Common myeloid progenitor, CD34-positive (primary cell): ENCODE data around the gene HEATR1.

Experiments
- CTCF ChIA-PET: fragments of 350-600 bp; sonication (Branson Sonifier 250); formaldehyde crosslinking; loops from one replicate; lab custom pipeline; 2021; ENCODE audit warnings: antibody characterized with exemption; lab: Charles Lee
- POLR2A ChIA-PET: fragments of 350-600 bp; sonication (Branson Sonifier 250); formaldehyde crosslinking; loops from one replicate; lab custom pipeline; 2021; ENCODE audit warnings: antibody characterized with exemption; lab: Charles Lee
- DNase-seq, 3 donors: peaks; one replicate each; pipeline versions ENCODE4 v3.0.0 to v3.0.0-alpha.2; 2013
- H3K27ac ChIP-seq, 2 experiments: 1 replicate in 1 of 2; 2 replicates in 1 of 2; pipeline ENCODE4 v1.7.0; 2013; ENCODE audit warnings: inconsistent platforms in 2 of 2, low read length in 2 of 2, mild to moderate bottlenecking in 2 of 2, low read depth in 1 of 2, moderate library complexity in 1 of 2; ENCODE audit not compliant: severe bottlenecking in 2 of 2, insufficient read depth in 1 of 2, poor library complexity in 1 of 2
- H3K27me3 ChIP-seq, 5 experiments: replicated peaks in 2 of 5; 1 replicate in 3 of 5; 2 replicates in 2 of 5; pipeline versions ENCODE4 v1.6.1 to v1.7.0; 2013; ENCODE audit warnings: low read length in 4 of 5, mild to moderate bottlenecking in 2 of 5, moderate library complexity in 2 of 5, inconsistent platforms in 1 of 5; ENCODE audit not compliant: insufficient read depth in 5 of 5, control insufficient read depth in 4 of 5
- H3K36me3 ChIP-seq, 4 experiments: 1 replicate in 2 of 4; 2 replicates in 2 of 4; pipeline versions ENCODE4 v1.6.1 to v1.7.0; 2013; ENCODE audit warnings: low read length in 3 of 4, control low read depth in 1 of 4, mild to moderate bottlenecking in 1 of 4; ENCODE audit not compliant: control insufficient read depth in 4 of 4, insufficient read depth in 4 of 4
- H3K4me1 ChIP-seq, 4 experiments: 1 replicate in 3 of 4; 2 replicates in 1 of 4; pipeline versions ENCODE4 v1.6.1 to v1.7.1; 2013; ENCODE audit warnings: low read length in 3 of 4, mild to moderate bottlenecking in 3 of 4, control low read depth in 1 of 4, inconsistent platforms in 1 of 4, moderate library complexity in 1 of 4; ENCODE audit not compliant: control insufficient read depth in 4 of 4, insufficient read depth in 4 of 4; ENCODE audit errors: control extremely low read depth in 1 of 4
- H3K4me3 ChIP-seq, 7 experiments: 1 replicate in 4 of 7; 2 replicates in 3 of 7; pipeline versions ENCODE4 v1.5.1 to v1.7.0; 2013; ENCODE audit warnings: mild to moderate bottlenecking in 7 of 7, low read length in 6 of 7, moderate library complexity in 6 of 7, inconsistent platforms in 2 of 7, low read depth in 2 of 7, control low read depth in 1 of 7; ENCODE audit not compliant: insufficient read depth in 4 of 7, control insufficient read depth in 1 of 7; ENCODE audit errors: extremely low read depth in 1 of 7
- H3K9me3 ChIP-seq, 5 experiments: 1 replicate in 4 of 5; 2 replicates in 1 of 5; pipeline versions ENCODE4 v1.6.1 to v1.7.1; 2013; ENCODE audit warnings: low read length in 4 of 5, mild to moderate bottlenecking in 2 of 5, inconsistent platforms in 1 of 5, low read depth in 1 of 5, moderate library complexity in 1 of 5; ENCODE audit not compliant: control insufficient read depth in 4 of 5, insufficient read depth in 2 of 5; ENCODE audit errors: control extremely low read depth in 1 of 5
- WGBS: methylation state at CpG from one replicate; pipeline ENCODE4 v1.1.5; 2013; ENCODE audit not compliant: insufficient coverage; 5-methylcytosine and 5-hydroxymethylcytosine counted together

Gene HEATR1

DNA sequence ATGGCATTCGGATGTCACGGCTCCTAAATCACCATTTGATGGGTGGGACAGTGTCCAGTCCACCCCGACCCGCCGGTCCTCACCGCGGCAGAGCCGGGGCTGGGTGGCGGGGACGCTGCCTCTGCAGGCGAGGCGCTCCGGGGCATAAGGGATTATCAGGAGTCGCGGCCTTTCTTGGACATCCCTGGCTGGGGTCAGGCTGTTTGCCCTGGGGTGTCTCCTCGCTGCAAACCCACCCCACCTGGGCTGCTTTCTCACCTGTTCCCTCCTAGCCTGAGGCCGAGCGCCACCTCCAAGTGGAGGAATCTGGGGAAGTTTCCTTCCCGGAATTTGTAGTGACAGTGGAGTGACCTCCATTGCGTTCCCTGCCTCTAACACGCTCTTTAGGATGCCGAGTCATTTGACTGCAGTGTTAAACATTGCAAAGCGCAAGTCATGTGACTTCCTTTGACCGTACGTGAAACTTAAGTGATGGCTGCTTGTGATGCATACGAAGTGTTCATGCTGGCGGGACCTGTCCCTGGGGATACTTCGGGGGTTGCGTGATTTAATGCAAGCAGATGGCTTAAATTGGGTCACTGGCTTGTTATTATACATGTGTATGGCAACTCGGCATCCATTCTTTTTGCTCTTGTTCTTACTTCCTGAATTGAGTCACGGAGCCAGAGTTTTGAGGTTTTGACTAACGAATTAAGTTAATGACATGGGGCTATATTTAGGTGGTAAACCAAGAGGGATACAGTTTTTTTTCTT lies 80.0 kb downstream of the HEATR1 start:
- ChIA-PET CTCF (interaction anchor here (0.6 to 1.1 kb wide), 3 partner anchors 10 to 80 kb away, joined by 3 to 4 read pairs (median 3); partner anchors contain the start of gene HEATR1), POLR2A (no interaction called here)
- peak; percentile 78 to 92 (median 88) for DNase-seq
- Histone ChIP-seq H3K9me3 (no peaks in the 10 kb centered on the region), H3K27me3 (no peaks in the 10 kb centered on the region), H3K27ac (peak overlapping the region; percentile 61 to 83), H3K36me3 (peaks cover 0 to 19% (median 14%) of the 10 kb centered on the region in 4 experiments), H3K4me1 (peaks cover 7 to 21% (median 12%) of the 10 kb centered on the region in 4 experiments), H3K4me3 (peak overlapping the region; percentile 90 to 99 (median 94))
- 0% methylated on average over 32 of the region's 32 CpGs for WGBS

DNA sequence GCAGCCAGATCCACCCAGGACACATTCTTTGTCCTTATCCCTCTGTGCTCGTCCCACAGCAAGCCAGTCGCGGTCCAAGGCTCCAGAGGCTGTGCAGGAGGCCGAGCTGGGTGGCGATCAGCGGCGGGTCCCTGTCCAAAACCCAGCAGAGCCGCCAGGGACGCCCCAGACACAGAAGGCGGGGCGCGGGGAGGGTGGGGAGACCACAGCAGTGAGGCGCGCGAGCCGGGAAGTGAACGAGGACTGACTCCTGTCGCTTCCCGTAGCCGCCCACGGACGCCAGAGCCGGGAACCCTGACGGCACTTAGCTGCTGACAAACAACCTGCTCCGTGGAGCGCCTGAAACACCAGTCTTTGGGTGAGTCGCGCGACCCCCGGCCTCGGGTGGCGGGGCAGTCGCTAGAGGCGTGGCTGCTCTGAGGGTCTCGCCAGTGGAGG lies 80.6 kb downstream of the HEATR1 start, which contains the start of gene LGALS8:
LGALS8 (plus strand) TSS at position 279 of the 438 bp plus-strand sequence. CDS start 2,089 bp downstream, outside the sequence.
- DNase-seq = peak; percentile 90 to 95 (median 94)
- Histone ChIP-seq H3K27me3 (no peaks in the 10 kb centered on the region), H3K9me3 (no peaks in the 10 kb centered on the region), H3K36me3 (peaks cover 0 to 19% (median 14%) of the 10 kb centered on the region in 4 experiments), H3K4me1 (peaks cover 8 to 22% (median 14%) of the 10 kb centered on the region in 4 experiments), H3K4me3 (peak within 1 kb of the TSS; percentile 90 to 99 (median 94)), H3K27ac (peak within 1 kb of the TSS; percentile 61 to 83)
- CTCF ChIA-PET = interaction anchor here (0.6 kb wide), 1 partner anchor 37 kb away, joined by 4 read pairs; no protein-coding TSS in a partner anchor
- WGBS = under 1% methylated on average over 35 of the region's 35 CpGs
- POLR2A ChIA-PET = no interaction called here

DNA sequence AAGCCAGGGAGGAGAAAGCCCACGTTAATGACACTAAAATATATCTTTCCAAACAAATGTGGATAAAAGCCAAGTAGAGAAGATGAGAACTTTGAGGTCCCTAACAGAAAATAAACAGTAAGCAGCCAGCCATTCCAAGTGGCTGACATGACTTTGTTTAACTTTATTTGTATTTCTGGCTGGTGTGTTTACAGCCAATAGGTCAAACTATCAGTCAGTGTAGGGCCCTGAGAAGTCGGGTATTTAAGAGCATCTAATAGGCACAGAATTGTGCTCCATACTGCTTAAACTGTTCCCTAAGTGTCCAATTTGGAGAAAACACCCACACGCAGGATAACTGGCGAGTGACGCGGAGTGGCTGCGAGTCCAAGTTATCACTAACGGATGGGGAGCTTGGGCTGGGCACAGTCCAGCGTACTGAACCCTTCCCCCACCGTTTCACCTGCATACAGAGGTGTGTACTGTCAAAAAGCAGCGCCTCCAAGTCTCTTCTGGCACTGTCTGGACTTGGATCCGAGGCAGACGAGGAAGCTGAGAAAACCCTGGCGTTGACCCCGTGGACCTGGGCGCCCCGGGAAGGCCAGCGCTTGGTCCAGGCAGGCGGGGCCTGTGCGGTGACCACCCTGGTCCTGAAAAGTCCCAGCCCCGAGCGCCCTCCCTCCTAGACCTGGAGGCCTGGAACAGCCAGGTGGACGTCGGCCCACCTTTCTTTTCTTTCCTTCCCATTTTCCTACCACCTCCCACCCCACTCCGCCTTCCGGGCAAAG lies 81.2 kb downstream of the HEATR1 start:
- Histone ChIP-seq H3K4me3 (peak overlapping the region; percentile 90 to 99 (median 94)), H3K4me1 (peaks cover 12 to 28% (median 18%) of the 10 kb centered on the region in 4 experiments), H3K27ac (peak overlapping the region in 1 of 2 experiments; percentile 83), H3K9me3 (no peaks in the 10 kb centered on the region), H3K36me3 (peaks cover 0 to 19% (median 13%) of the 10 kb centered on the region in 4 experiments), H3K27me3 (no peaks in the 10 kb centered on the region)
- ChIA-PET CTCF (no interaction called here), POLR2A (no interaction called here)
- peak in 1 of 3 donors; percentile 13 for DNase-seq
- 27% methylated on average over 25 of the region's 26 CpGs for WGBS

DNA sequence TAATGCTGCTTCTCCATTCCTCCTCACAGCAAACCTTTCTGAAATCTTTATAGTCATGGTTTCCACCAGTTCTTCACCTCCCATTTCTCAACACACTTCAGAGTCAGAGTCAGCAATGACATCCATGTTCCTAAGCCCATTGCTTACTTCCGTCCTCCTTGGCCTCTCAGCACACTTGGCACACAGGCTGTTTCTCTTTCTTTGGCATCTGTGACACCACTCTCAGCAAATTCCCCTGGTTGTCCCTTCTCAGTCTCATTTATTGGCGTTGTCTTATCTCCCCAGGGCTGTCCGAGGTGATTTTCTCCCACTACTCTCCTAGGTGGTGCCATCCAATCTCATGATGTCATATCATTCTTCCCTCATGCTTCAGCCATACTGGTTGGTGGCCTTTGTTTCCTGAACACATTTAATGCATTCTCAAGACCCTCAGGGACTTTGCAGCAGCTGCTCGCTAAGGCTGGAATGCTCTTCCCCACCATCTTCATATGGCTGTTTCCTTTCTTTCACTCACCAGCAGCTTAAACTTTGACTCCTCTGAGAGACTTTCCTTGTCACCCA lies 83.8 kb downstream of the HEATR1 start:
- Histone ChIP-seq H3K4me1 (peaks cover 12 to 30% (median 19%) of the 10 kb centered on the region in 4 experiments), H3K27ac (no peak overlapping the region), H3K27me3 (no peaks in the 10 kb centered on the region), H3K36me3 (no peaks in the 10 kb centered on the region), H3K9me3 (no peaks in the 10 kb centered on the region), H3K4me3 (no peak overlapping the region)
- POLR2A ChIA-PET = no interaction called here
- no peak for DNase-seq
- CTCF ChIA-PET = interaction anchor here (0.6 kb wide), 1 partner anchor 314 kb away, joined by 3 read pairs; no protein-coding TSS in a partner anchor
- 94% methylated on average over 4 of the region's 4 CpGs for WGBS

DNA sequence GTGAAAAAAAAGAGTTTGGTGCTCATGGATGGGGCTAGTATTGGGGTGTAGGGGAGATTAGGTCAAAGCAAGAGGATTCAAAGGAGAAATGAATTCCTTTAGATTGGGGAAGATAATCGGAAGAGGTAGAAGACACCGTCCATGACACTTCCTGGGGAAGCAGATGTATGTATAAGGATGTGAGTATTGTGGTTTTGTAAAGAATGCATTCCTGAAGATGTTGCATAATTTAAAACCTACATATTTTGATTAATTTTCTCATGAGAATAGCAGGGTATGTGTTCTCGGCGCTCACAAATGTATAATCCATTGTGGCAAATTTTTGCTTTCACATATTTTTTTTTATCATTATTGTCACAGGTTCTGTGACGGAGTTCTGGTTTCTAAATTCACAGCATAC lies 86.0 kb downstream of the HEATR1 start:
- peaks cover 6 to 16% (median 12%) of the 10 kb centered on the region in 4 experiments for H3K4me1 ChIP-seq
- H3K9me3 ChIP-seq = no peaks in the 10 kb centered on the region
- POLR2A ChIA-PET = no interaction called here
- no peaks in the 10 kb centered on the region for H3K27me3 ChIP-seq
- WGBS = no CpG with 5 or more reads among the region's 5 CpGs
- H3K27ac ChIP-seq = no peak overlapping the region
- no peaks in the 10 kb centered on the region for H3K36me3 ChIP-seq
- DNase-seq = peak in 2 of 3 donors; percentile 68 to 78
- CTCF ChIA-PET = no interaction called here
- no peak overlapping the region for H3K4me3 ChIP-seq

DNA sequence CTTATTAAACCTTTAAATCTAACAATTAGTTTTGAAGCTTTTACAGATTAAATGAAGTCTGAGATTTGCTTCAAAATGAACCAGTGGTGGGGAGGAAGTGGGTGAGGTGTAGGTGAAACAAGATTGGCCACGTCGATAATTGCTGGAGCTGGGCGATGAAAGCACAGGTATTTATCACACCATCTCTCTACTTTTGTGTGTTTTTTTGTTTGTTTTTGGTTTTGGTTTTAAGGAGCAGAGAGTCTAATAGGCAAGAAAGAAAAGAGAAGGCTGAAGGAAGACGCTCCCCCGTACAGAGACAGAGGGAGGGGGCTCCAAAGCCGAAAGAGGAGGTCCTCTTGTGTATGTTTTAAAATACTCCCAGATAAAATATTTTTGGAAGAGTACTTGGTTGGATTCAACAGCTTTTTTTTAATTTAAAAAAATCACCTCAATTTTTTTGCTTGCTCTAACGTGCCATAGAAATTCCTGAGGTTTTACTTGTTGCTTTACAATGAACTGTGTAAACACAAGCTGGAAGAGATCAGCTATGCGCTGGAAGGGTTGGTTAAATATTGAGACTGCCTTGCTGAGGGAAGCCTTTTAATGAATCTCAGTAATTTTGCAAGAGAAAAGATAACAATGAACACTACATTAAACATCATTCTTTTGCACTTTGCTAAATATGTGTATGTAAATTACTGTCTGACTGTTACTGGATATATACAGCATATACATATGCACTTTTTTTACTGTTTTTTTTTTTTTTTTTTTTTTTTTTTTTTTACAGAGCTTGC lies 87.2 kb downstream of the HEATR1 start:
- H3K4me3 ChIP-seq = no peak overlapping the region
- CTCF ChIA-PET = interaction anchor here (1.6 kb wide), 2 partner anchors 9 to 10 kb away, joined by 4 read pairs; no protein-coding TSS in a partner anchor
- no peaks in the 10 kb centered on the region for H3K36me3 ChIP-seq
- H3K27me3 ChIP-seq = no peaks in the 10 kb centered on the region
- DNase-seq = no peak
- H3K4me1 ChIP-seq = peaks cover 3 to 12% (median 8%) of the 10 kb centered on the region in 4 experiments
- WGBS = no CpG with 5 or more reads among the region's 8 CpGs
- no peaks in the 10 kb centered on the region for H3K9me3 ChIP-seq
- POLR2A ChIA-PET = no interaction called here
- no peak overlapping the region for H3K27ac ChIP-seq
